HG03354 (cell line): ENCODE results near the gene FER1L5.

ENCODE experiments used
- ATAC-seq: cut with Tn5 transposase; IDR thresholded peaks from one replicate; pipeline ENCODE4 v1.9.1; 2021; ENCODE audit warnings: mild to moderate bottlenecking; ENCODE audit not compliant: unreplicated experiment, poor library complexity, severe bottlenecking

FER1L5 gene

DNA sequence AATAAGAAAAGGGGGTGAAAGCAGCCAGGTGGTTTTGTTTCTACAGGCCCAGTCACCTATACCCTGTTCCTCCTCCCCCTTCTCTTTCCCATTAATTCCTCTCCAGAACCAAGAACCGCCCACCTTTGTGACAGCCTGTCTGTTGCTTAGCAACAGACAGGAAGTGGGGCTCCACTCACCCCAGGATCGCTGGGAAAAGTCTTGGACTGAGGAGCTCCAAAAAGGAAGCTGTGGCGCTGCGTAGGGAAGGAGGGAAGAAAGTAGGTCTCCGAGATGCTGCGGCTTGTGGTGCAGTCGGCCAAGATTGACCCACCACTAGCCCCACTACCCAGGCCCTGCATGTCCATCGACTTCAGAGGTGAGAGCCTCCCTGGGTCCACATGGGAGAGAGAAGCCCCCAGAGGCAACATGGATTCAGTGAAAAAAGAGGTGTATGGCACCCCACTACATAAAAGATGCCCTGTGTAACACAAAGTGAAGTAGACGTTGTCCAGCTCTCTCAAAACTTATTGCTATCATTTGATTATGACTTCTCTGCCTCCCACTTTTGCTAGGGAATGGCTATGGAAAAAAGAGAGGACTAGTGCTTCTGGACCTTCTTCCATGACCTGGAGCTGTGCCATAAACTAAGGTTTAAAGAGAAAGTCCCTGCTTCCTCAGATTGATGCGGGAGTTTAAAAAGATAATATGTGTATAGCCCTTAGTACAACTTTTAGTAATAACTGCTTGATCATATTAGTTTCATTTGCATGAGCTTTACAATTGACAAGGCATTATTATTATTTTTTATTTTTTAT lies at the start of gene FER1L5:
Gene FER1L5, plus strand, starts transcription at position 201 of the 797 bp plus-strand sequence. Its CDS starts 73 bp downstream, at position 274.
- no peak for ATAC-seq

- no peak for ATAC-seq
Observed at GRCh38 chr2:96594282-96594681, 48.3 kb upstream of the FER1L5 start.

- ATAC-seq: no peak
Observed at GRCh38 chr2:96594691-96595152, 47.8 kb upstream of the FER1L5 start.

- no peak for ATAC-seq
Observed at GRCh38 chr2:96596596-96596995, 46.0 kb upstream of the FER1L5 start.

GRCh38 chr2:96599941-96600340 lies 42.6 kb upstream of the FER1L5 start:
- no peak for ATAC-seq

- ATAC-seq: no peak
Observed at GRCh38 chr2:96601382-96602292, 40.9 kb upstream of the FER1L5 start.

GRCh38 chr2:96602330-96602823 lies 40.2 kb upstream of the FER1L5 start:
- ATAC-seq: no peak

- no peak for ATAC-seq
Observed at GRCh38 chr2:96604104-96604503, 38.5 kb upstream of the FER1L5 start.

GRCh38 chr2:96608469-96609455 lies 33.8 kb upstream of the FER1L5 start:
- no peak for ATAC-seq

GRCh38 chr2:96616128-96616527 lies 26.4 kb upstream of the FER1L5 start:
- no peak for ATAC-seq

DNA sequence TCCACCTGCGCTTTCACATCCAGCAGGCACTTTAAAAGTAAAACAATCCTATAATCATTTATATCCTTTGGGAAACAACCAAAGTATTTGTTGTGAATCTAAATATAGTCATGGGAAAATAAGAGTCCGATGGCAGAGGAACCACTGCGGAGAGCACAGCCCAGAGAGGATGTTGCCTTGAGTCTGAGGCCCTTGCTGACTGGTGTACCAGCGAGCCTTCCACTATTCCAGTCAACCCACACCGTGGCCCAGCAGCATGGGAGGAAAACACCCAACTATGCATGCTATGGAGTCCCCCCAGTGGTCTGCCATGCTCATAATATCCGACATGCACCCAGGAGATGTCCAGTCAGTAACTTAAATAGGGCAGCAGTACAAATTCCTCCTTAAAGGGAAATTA lies 26.0 kb upstream of the FER1L5 start:
- ATAC-seq: no peak

GRCh38 chr2:96617012-96617411 lies 25.6 kb upstream of the FER1L5 start:
- ATAC-seq: no peak

GRCh38 chr2:96618596-96619283 lies 23.8 kb upstream of the FER1L5 start:
- no peak for ATAC-seq

GRCh38 chr2:96622544-96622943 lies 20.0 kb upstream of the FER1L5 start:
- no peak for ATAC-seq

DNA sequence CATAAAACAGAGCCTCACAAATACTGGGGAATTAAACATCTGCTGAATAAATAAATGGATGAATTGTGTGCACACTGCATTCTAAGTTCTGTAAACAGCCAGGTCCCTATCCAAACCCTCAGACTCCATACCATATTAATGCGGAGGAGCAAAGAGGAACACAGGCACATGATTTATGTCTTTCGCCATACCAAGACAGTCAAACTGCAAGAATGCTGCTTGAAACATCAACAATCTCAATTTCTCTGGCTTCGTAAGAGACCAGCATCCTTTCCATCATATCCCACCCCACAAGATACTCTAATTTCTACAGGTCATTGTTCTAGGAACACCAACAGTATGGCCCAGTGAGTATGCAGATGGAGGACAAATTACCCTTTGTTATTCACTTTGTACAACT lies 19.4 kb upstream of the FER1L5 start:
- ATAC-seq: no peak

DNA sequence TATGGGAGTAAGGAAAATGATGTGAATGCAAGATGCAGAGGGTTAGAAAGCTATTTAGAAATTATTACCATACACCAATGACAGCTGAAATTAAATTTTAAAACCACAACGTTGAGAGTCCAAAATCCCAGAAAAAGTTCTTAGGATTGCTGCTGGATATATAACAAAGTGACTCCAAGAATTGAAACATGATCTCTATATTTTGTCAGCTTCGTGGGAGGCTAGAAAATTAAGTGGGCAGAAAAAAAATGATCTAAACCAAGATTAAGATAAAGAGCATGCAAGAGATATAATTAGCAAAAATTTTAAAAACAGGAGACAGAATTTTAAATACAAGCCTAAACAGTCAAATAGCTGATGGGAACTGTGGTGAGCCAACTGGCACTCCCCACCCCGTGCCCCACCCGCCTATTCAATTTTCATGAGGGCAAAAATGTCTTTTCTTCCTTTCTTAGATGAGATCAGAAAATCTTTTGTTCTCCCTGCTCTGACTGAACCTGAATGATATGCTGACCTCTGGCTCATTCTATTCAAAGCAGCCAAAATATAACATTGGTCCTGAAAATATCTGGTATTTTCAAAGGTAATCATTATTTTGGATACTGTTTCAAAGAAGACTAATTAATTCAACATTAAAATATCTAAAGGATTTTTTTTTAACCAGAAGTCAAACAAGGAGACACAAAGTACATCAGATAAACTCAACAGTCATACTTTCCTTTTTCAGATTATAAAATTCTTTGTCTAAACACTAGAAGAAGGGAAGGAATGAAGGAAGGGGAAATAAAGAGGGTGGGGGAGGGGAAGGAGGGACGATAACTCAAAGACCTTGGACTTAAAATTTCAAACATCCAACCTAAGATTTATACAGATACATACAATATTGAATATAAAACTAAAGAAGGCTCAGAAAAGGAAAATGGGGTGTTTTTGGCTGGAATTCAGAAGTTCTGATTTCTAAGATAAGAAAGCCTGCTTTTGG lies 16.7 kb upstream of the FER1L5 start:
- no peak for ATAC-seq

DNA sequence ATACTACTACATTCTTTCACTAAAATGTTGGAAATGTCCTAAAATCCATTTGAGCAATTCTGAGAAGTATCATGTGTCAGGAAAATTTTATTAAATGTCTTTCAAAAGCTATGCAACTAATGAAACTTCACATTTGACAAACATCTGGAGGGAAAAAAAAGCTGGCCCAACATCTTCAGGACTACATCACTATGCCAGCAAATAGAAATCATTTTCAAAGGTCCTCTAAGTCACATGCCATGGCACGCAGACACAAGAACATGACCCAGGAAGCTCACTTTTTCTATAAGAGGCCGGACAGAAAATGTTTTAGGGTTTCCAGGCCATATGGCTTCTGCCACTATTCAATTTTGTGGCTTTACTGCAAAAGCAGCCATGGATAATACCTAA lies 16.0 kb upstream of the FER1L5 start:
- ATAC-seq: no peak
